Endothelial cell of umbilical vein (primary cell): Measurements from ENCODE around the gene ATP10B. TPM values are rescaled to one million over a fixed set of nuclear protein-coding genes. Genes with fewer than 3 reads are reported as not detected.

Experiments
- BruUV-seq: library from RNA; stranded (reverse); fragments of 400-500 nt; replicated peaks from 2 replicates; lab custom pipeline; 2021; lab: Mats Ljungman, UMichigan
- CTCF ChIA-PET: fragments of 300-600, 350-600 bp; sonication (Branson Sonifier 250); formaldehyde crosslinking; loops from one replicate; lab custom pipeline; 2021; ENCODE audit warnings: antibody characterized with exemption, inconsistent platforms; lab: Charles Lee
- POLR2A ChIA-PET: fragments of 300-600, 350-600 bp; sonication (Branson Sonifier 250); formaldehyde crosslinking; loops from one replicate; lab custom pipeline; 2021; ENCODE audit warnings: antibody characterized with exemption, inconsistent platforms; lab: Charles Lee
- DNase-seq: peaks from one replicate; pipeline ENCODE4 v3.0.0-alpha.2; 2011; ENCODE audit warnings: low read depth, low spot score
- FAIRE-seq: peaks from 2 replicates; lab custom pipeline; 2011; peaks lifted over from hg19 to GRCh38; lab: Jason Lieb, UNC
- H2AFZ ChIP-seq: 2 replicates; pipeline ENCODE4 v1.6.0; 2012; ENCODE audit warnings: low read depth, low read length, control low read depth, inconsistent platforms
- H3K27ac ChIP-seq: 2 replicates; pipeline ENCODE4 v1.5.1; 2011; ENCODE audit warnings: low read depth, mild to moderate bottlenecking, control low read depth, low read length, moderate library complexity; ENCODE audit not compliant: insufficient read depth
- H3K27me3 ChIP-seq, 2 experiments: 2 replicates each; pipeline versions ENCODE4 v1.6.0 to v1.6.1; 2011; ENCODE audit warnings: low read length in 2 of 2, mixed read lengths in 1 of 2; ENCODE audit not compliant: control insufficient read depth in 2 of 2, insufficient read depth in 2 of 2
- H3K36me3 ChIP-seq, 2 experiments: 2 replicates in 1 of 2; 3 replicates in 1 of 2; pipeline ENCODE4 v1.5.1; 2011; ENCODE audit warnings: low read length in 2 of 2, mild to moderate bottlenecking in 1 of 2, moderate library complexity in 1 of 2; ENCODE audit not compliant: control insufficient read depth in 2 of 2, insufficient read depth in 2 of 2; ENCODE audit errors: extremely low read depth in 1 of 2
- H3K4me1 ChIP-seq: 3 replicates; pipeline ENCODE4 v1.5.1; 2011; ENCODE audit warnings: mild to moderate bottlenecking, low read length; ENCODE audit not compliant: control insufficient read depth, insufficient read depth; ENCODE audit errors: extremely low read depth
- H3K4me2 ChIP-seq: 2 replicates; pipeline ENCODE4 v1.6.1; 2011; ENCODE audit warnings: low read length, control low read depth, mixed read lengths; ENCODE audit not compliant: insufficient read depth
- H3K4me3 ChIP-seq, 3 experiments: fragments of 200-600 bp in 1 of 3; sonication (generic), shearing (Covaris generic) in 1 of 3; replicated peaks in 1 of 3; 2 replicates each; pipeline ENCODE4 v1.5.1; 2011 to 2016; ENCODE audit warnings: control low read depth in 3 of 3, low read length in 3 of 3, mild to moderate bottlenecking in 2 of 3, inconsistent platforms in 1 of 3, low read depth in 1 of 3, moderate library complexity in 1 of 3; ENCODE audit not compliant: insufficient read depth in 1 of 3
- H3K79me2 ChIP-seq: 2 replicates; pipeline ENCODE4 v1.6.0; 2012; ENCODE audit warnings: low read length, inconsistent platforms; ENCODE audit not compliant: control insufficient read depth, insufficient read depth
- H3K9ac ChIP-seq: replicated peaks from 2 replicates; pipeline ENCODE3; 2011; ENCODE audit warnings: low read length, control low read depth; ENCODE audit not compliant: insufficient read depth; ENCODE audit errors: extremely low read depth
- H3K9me1 ChIP-seq: replicated peaks from 3 replicates; pipeline ENCODE4 v1.6.0; 2011; ENCODE audit warnings: mild to moderate bottlenecking, low read length; ENCODE audit not compliant: control insufficient read depth, insufficient read depth; ENCODE audit errors: extremely low read depth
- H3K9me3 ChIP-seq: replicated peaks from 2 replicates; pipeline ENCODE4 v1.5.1; 2012; ENCODE audit warnings: low read length, inconsistent platforms; ENCODE audit not compliant: control insufficient read depth, insufficient read depth
- H4K20me1 ChIP-seq: replicated peaks from 2 replicates; pipeline ENCODE3; 2011; ENCODE audit warnings: mild to moderate bottlenecking, low read length; ENCODE audit not compliant: control insufficient read depth, insufficient read depth; ENCODE audit errors: extremely low read depth
- CTCF ChIP-seq, 2 donors: IDR thresholded peaks; 1 replicate in 1 of 2; 2 replicates in 1 of 2; pipeline ENCODE4 v1.5.1; 2011; ENCODE audit warnings: low read length in 2 of 2, mild to moderate bottlenecking in 2 of 2, moderate library complexity in 2 of 2, control low read depth in 1 of 2, inconsistent platforms in 1 of 2, low read depth in 1 of 2; ENCODE audit not compliant: insufficient read depth in 1 of 2; ENCODE audit errors: extremely low read depth in 1 of 2
- EZH2 ChIP-seq: IDR thresholded peaks from 2 replicates; pipeline ENCODE4 v1.6.1; 2012; ENCODE audit warnings: borderline replicate concordance, low read depth, mild to moderate bottlenecking, moderate library complexity, low read length, inconsistent platforms; ENCODE audit not compliant: severe bottlenecking
- FOS ChIP-seq: IDR thresholded peaks from 2 replicates; pipeline ENCODE4 v1.6.1; 2011; ENCODE audit warnings: mild to moderate bottlenecking, low read length, moderate library complexity, borderline replicate concordance; ENCODE audit not compliant: insufficient read depth
- GATA2 ChIP-seq: IDR thresholded peaks from 2 replicates; pipeline ENCODE4 v1.7.0; 2011; ENCODE audit warnings: low read depth, mild to moderate bottlenecking, moderate library complexity, mixed read lengths, low read length; ENCODE audit not compliant: insufficient read length, insufficient read depth
- JUN ChIP-seq: IDR thresholded peaks from 2 replicates; pipeline ENCODE4 v1.6.1; 2011; ENCODE audit warnings: borderline replicate concordance, low read depth; ENCODE audit not compliant: insufficient read length, insufficient read depth
- MAX ChIP-seq: IDR thresholded peaks from 2 replicates; pipeline ENCODE4 v1.6.1; 2011; ENCODE audit not compliant: insufficient read depth, insufficient read length
- MYC ChIP-seq: IDR thresholded peaks from one replicate; pipeline ENCODE4 v1.6.1; 2011; ENCODE audit warnings: mild to moderate bottlenecking, low read depth, low read length
- POLR2A ChIP-seq: IDR thresholded peaks from 2 replicates; pipeline ENCODE4 v1.6.1; 2012; ENCODE audit warnings: low read depth, mild to moderate bottlenecking, control low read depth, low read length
- POLR2AphosphoS5 ChIP-seq: IDR thresholded peaks from 2 replicates; pipeline ENCODE4 v1.6.1; 2012; ENCODE audit warnings: low read depth, mild to moderate bottlenecking, control low read depth, low read length, moderate library complexity; ENCODE audit not compliant: insufficient read depth
- dilution Hi-C: fragments of 300-500 bp; cut with MboI; formaldehyde crosslinking; loops from one replicate; pipeline ENCODE4 v1.15.0; 2019; ENCODE audit warnings: low sequenced_read_pairs; ENCODE audit not compliant: extremely low pct_ligation_motif_present
- intact Hi-C: fragments of 100-400 bp; cut with micrococcal nuclease; formaldehyde crosslinking; loops from one replicate; pipeline ENCODE4 v1.10.0; 2022
- polyA plus RNA-seq, 4 experiments: library from polyadenylated mRNA; depleted of rRNA in 3 of 4; stranded (reverse) in 3 of 4; unstranded in 1 of 4; fragments of >200 nt; gene quantifications; 2 replicates each; pipeline versions ENCODE4 v1.2.1 to v1.2.3, GENCODE V29; 2011 to 2012; ENCODE audit warnings: missing spikeins in 1 of 4
- total RNA-seq: library from RNA; stranded (reverse); gene quantifications from 2 replicates; pipeline ENCODE4 v1.2.3, GENCODE V29; 2021

The ATP10B gene
- total and polyA plus RNA-seq, 2 donors (not counting 3 experiments of a cell fraction or from before 2014, with no cell fraction given), result not detected

- Histone ChIP-seq H3K27ac (no peak overlapping the region), H3K36me3 (no peaks in the 10 kb centered on the region), H4K20me1 (no peaks in the 10 kb centered on the region), H3K27me3 (no peaks in the 10 kb centered on the region), H3K4me1 (no peaks in the 10 kb centered on the region), H3K4me2 (no peak overlapping the region), H3K9ac (no peak overlapping the region), H3K79me2 (no peaks in the 10 kb centered on the region), H3K9me1 (no peaks in the 10 kb centered on the region), H3K4me3 (no peak overlapping the region), H3K9me3 (no peaks in the 10 kb centered on the region), H2AFZ (no peak overlapping the region)
- FAIRE-seq (no peak), DNase-seq (no peak)
- dilution Hi-C loops (no loop called here), intact Hi-C loops (no loop called here)
- TF ChIP-seq EZH2 (no peak), GATA2 (no peak), FOS (no peak), MYC (no peak), CTCF (IDR thresholded peaks at IDR 0.05; ENCODE audit: extremely low read depth in 1 of 2, insufficient read depth in 1 of 2, low read depth in 1 of 2, low read length in 2 of 2) (no peak), POLR2AphosphoS5 (no peak), POLR2A (no peak), JUN (no peak), MAX (no peak)
- no TSS peak for BruUV-seq
- ChIA-PET POLR2A (no interaction called here), CTCF (no interaction called here)
Measured at GRCh38 chr5:160537940-160538339, 314.1 kb downstream of the ATP10B start.
